Mesendoderm (in vitro differentiated cells): Measurements from ENCODE around the gene PLOD1.
"Not testable (repeated sequence)": the region's sequence is repeated elsewhere in the genome, so short reads cannot be mapped to it uniquely, and the experiment has no call there.

ENCODE experiments used
- DNase-seq: peaks from one replicate; pipeline ENCODE4 v3.0.0; 2013
- H2AK5ac ChIP-seq: 2 replicates; pipeline ENCODE4 v1.6.1; 2013; ENCODE audit warnings: low read length, inconsistent platforms
- H2BK120ac ChIP-seq: 2 replicates; pipeline ENCODE4 v1.6.1; 2013; ENCODE audit warnings: low read depth, mild to moderate bottlenecking, low read length, moderate library complexity, mixed read lengths
- H2BK15ac ChIP-seq: replicated peaks from 2 replicates; pipeline ENCODE4 v1.6.1; 2013; ENCODE audit warnings: low read depth, mild to moderate bottlenecking, moderate library complexity
- H2BK5ac ChIP-seq: 2 replicates; pipeline ENCODE4 v1.6.1; 2013; ENCODE audit warnings: low read length, inconsistent platforms
- H3K18ac ChIP-seq: 2 replicates; pipeline ENCODE4 v1.6.1; 2013; ENCODE audit warnings: mild to moderate bottlenecking, low read length, mixed read lengths
- H3K23ac ChIP-seq: one replicate; pipeline ENCODE4 v1.6.1; 2013; ENCODE audit warnings: low read length
- H3K27ac ChIP-seq: 2 replicates; pipeline ENCODE4 v1.5.1; 2013; ENCODE audit warnings: low read depth, mild to moderate bottlenecking, inconsistent platforms, low read length, moderate library complexity
- H3K27me3 ChIP-seq: 2 replicates; pipeline ENCODE4 v1.6.1; 2013; ENCODE audit warnings: low read length, control low read depth, mild to moderate bottlenecking, inconsistent platforms; ENCODE audit not compliant: insufficient read depth, poor library complexity
- H3K36me3 ChIP-seq: 2 replicates; pipeline ENCODE4 v1.6.1; 2013; ENCODE audit warnings: low read length, inconsistent platforms; ENCODE audit not compliant: control insufficient read depth, insufficient read depth
- H3K4ac ChIP-seq: one replicate; pipeline ENCODE4 v1.6.1; 2013; ENCODE audit warnings: low read depth, mild to moderate bottlenecking, low read length, moderate library complexity
- H3K4me1 ChIP-seq: 2 replicates; pipeline ENCODE4 v1.6.1; 2013; ENCODE audit warnings: low read depth, low read length, inconsistent platforms; ENCODE audit not compliant: control insufficient read depth
- H3K4me2 ChIP-seq: 2 replicates; pipeline ENCODE4 v1.6.1; 2013; ENCODE audit warnings: low read length
- H3K4me3 ChIP-seq: 2 replicates; pipeline ENCODE4 v1.5.1; 2013; ENCODE audit warnings: mild to moderate bottlenecking, low read length
- H3K56ac ChIP-seq: one replicate; pipeline ENCODE4 v1.6.1; 2013; ENCODE audit warnings: low read length
- H3K79me1 ChIP-seq: 2 replicates; pipeline ENCODE4 v1.6.1; 2013; ENCODE audit warnings: low read length, inconsistent platforms
- H3K79me2 ChIP-seq: 2 replicates; pipeline ENCODE4 v1.6.1; 2013; ENCODE audit warnings: mild to moderate bottlenecking, low read length; ENCODE audit not compliant: control insufficient read depth, insufficient read depth
- H3K9ac ChIP-seq: 2 replicates; pipeline ENCODE4 v1.6.1; 2013; ENCODE audit warnings: low read length, inconsistent platforms
- H4K5ac ChIP-seq: one replicate; pipeline ENCODE4 v1.6.1; 2013; ENCODE audit warnings: low read length
- H4K8ac ChIP-seq: one replicate; pipeline ENCODE4 v1.6.1; 2013; ENCODE audit warnings: low read depth, mild to moderate bottlenecking, control low read depth, low read length, moderate library complexity
- WGBS: extraction: QIAGEN DNeasy Blood & Tissue Kit; methylation state at CpG from one replicate; pipeline ENCODE4 v1.1.7; 2013; ENCODE audit warnings: low lambda C conversion rate, missing lambda C conversion rate; ENCODE audit not compliant: insufficient coverage; ENCODE audit errors: extremely low coverage; 5-methylcytosine and 5-hydroxymethylcytosine counted together

The PLOD1 gene

GRCh38 chr1:11907275-11908094 is 27.0 kb upstream of the PLOD1 start:
- Histone ChIP-seq H4K8ac (no peak overlapping the region), H2BK120ac (no peak overlapping the region), H3K36me3 (no peaks in the 10 kb centered on the region), H3K56ac (peak overlapping the region; percentile 86), H4K5ac (no peak overlapping the region), H3K4me1 (no peaks in the 10 kb centered on the region), H3K23ac (no peak overlapping the region), H3K9ac (peak overlapping the region; percentile 56), H3K27me3 (no peaks in the 10 kb centered on the region), H3K4ac (no peak overlapping the region), H3K79me1 (no peaks in the 10 kb centered on the region), H3K27ac (peak overlapping the region; percentile 88), H3K4me2 (no peak overlapping the region), H3K18ac (no peak overlapping the region), H2BK5ac (peak overlapping the region; percentile 100), H3K79me2 (no peaks in the 10 kb centered on the region), H3K4me3 (no peak overlapping the region), H2AK5ac (no peak overlapping the region), H2BK15ac (no peak overlapping the region)
- DNase-seq, result peak; percentile 97
- WGBS, result no CpG with 5 or more reads among the region's 19 CpGs

GRCh38 chr1:11908095-11908675 is 26.3 kb upstream of the PLOD1 start:
- H3K56ac ChIP-seq, result peak overlapping the region; percentile 89
- no CpG with 5 or more reads among the region's 24 CpGs for WGBS
- peak overlapping the region; percentile 100 for H2BK5ac ChIP-seq
- peak overlapping the region; percentile 96 for H3K27ac ChIP-seq
- H3K4me1 ChIP-seq, result no peaks in the 10 kb centered on the region
- no peak overlapping the region for H2BK120ac ChIP-seq
- no peaks in the 10 kb centered on the region for H3K79me1 ChIP-seq
- no peaks in the 10 kb centered on the region for H3K27me3 ChIP-seq
- no peak overlapping the region for H4K5ac ChIP-seq
- H2AK5ac ChIP-seq, result no peak overlapping the region
- peak; percentile 100 for DNase-seq
- peak overlapping the region; percentile 60 for H3K18ac ChIP-seq
- H3K9ac ChIP-seq, result peak overlapping the region; percentile 78
- H3K4me2 ChIP-seq, result peak overlapping the region; percentile 79
- no peak overlapping the region for H3K4ac ChIP-seq
- no peaks in the 10 kb centered on the region for H3K36me3 ChIP-seq
- no peak overlapping the region for H3K23ac ChIP-seq
- H3K79me2 ChIP-seq, result no peaks in the 10 kb centered on the region
- H3K4me3 ChIP-seq, result peak overlapping the region; percentile 22
- H2BK15ac ChIP-seq, result no peak overlapping the region
- no peak overlapping the region for H4K8ac ChIP-seq

- H3K4ac ChIP-seq, result not testable (repeated sequence)
- WGBS, result no CpG with 5 or more reads among the region's 6 CpGs
Observed at GRCh38 chr1:11910914-11911228, 23.6 kb upstream of the PLOD1 start.

GRCh38 chr1:11912000-11912399 is 22.5 kb upstream of the PLOD1 start:
- Histone ChIP-seq H4K5ac (no peak overlapping the region), H3K4me2 (no peak overlapping the region), H3K27me3 (no peaks in the 10 kb centered on the region), H3K56ac (no peak overlapping the region), H2BK15ac (no peak overlapping the region), H3K4me3 (no peak overlapping the region), H3K79me1 (no peaks in the 10 kb centered on the region), H4K8ac (no peak overlapping the region), H3K36me3 (no peaks in the 10 kb centered on the region), H2AK5ac (no peak overlapping the region), H2BK120ac (no peak overlapping the region), H3K4me1 (no peaks in the 10 kb centered on the region), H3K23ac (no peak overlapping the region), H3K4ac (no peak overlapping the region), H2BK5ac (no peak overlapping the region), H3K27ac (no peak overlapping the region), H3K79me2 (no peaks in the 10 kb centered on the region), H3K9ac (no peak overlapping the region), H3K18ac (no peak overlapping the region)
- no peak for DNase-seq
- WGBS, result no CpG with 5 or more reads among the region's 7 CpGs

More at GRCh38 chr1:11910914-11911228, 23.6 kb upstream of the PLOD1 start:
- H2AK5ac ChIP-seq, H2BK5ac ChIP-seq, H3K9ac ChIP-seq, H2BK15ac ChIP-seq, H3K23ac ChIP-seq, DNase-seq, H3K18ac ChIP-seq, H3K4me1 ChIP-seq, H3K27ac ChIP-seq, H4K5ac ChIP-seq, H3K36me3 ChIP-seq, H3K79me2 ChIP-seq, H3K56ac ChIP-seq, H4K8ac ChIP-seq, H3K4me2 ChIP-seq, H3K27me3 ChIP-seq, H2BK120ac ChIP-seq, H3K4me3 ChIP-seq, H3K79me1 ChIP-seq: not testable (repeated sequence)

- H4K5ac ChIP-seq, H3K18ac ChIP-seq, H3K9ac ChIP-seq, H3K79me2 ChIP-seq, H3K27me3 ChIP-seq, H2BK120ac ChIP-seq, H4K8ac ChIP-seq, H3K27ac ChIP-seq, H3K4me1 ChIP-seq, DNase-seq, H3K23ac ChIP-seq, H3K79me1 ChIP-seq, H3K4ac ChIP-seq, H3K56ac ChIP-seq, H2BK5ac ChIP-seq, H3K36me3 ChIP-seq, H2AK5ac ChIP-seq, H3K4me2 ChIP-seq, H2BK15ac ChIP-seq, H3K4me3 ChIP-seq: not testable (repeated sequence)
- WGBS, result no CpG with 5 or more reads among the region's 21 CpGs
Observed at GRCh38 chr1:11912482-11913216, 21.9 kb upstream of the PLOD1 start.
